Activated CD4-positive, alpha-beta T cell treated with anti-CD3 and anti-CD28 coated beads, Interleukin-2, Interleukin-6, amounts not matched to agents 100 ng/mL and 50 ng/mL, durations not matched to agents 16 hours and 8 hours (primary cell): ENCODE results near the gene TNK2.

Experiments
- DNase-seq: peaks from one replicate; pipeline ENCODE4 v3.0.0-alpha.2; 2020

Gene TNK2

DNA sequence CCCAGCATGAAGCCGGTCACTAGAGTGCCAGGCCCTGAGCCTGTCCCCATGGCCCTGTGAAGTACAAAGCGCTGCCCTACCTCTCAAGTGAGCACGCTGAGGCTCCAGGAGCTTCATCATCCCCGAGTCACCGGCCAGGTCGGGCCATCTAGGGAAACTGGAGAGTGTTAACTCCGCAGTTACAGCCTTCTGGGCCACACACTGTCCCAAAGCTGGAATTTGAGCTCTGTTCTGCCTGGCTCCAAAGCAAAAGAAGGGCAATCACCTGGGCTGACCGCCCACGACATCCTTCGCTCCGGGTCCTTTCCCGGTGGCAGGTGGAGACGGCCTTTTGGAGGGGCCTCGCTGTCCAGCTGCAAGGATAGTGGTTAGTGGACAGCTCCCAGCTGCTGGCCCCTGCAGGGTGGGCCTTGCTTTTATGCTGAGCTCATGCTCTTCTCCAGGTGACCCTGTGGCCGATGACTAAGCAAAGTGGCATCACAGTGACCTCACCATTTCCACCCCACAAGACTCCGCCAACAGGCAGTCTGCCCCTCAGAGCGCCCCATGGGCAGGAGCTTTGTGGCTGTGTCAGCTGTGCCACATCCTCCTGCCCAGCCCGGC is 93.1 kb downstream of the TNK2 start:
- DNase-seq: peak; percentile 46

GRCh38 chr3:195813916-195814640 is 94.3 kb downstream of the TNK2 start:
- no peak for DNase-seq
